GM10847 (cell line): ENCODE measurements around the gene WNT5B.

Experiments
- POLR2A ChIP-seq: IDR thresholded peaks from 2 replicates; pipeline ENCODE4 v1.6.1; 2011; ENCODE audit not compliant: insufficient read length; ENCODE audit errors: extremely low read depth

Gene WNT5B

DNA sequence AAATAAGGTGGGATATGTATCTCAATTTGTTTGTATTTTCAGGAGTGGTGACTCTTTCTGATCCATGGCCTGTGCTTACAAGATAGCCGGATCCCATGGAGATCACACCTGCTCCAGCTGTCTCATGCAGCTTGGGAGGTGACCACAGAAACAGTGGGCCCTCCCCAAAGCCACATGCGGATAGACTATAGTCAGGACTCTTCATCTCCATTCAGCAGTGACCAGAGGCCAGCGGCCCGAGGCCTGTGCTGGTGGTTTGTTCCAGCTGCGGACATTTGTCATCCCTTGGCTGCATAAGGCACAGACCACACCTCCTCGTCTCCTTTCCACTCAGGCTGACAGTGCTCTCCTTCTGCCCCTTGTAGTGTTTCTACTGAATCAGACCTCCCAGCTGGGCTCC lies 14.7 kb upstream of the WNT5B start:
- no peak for TF ChIP-seq POLR2A

DNA sequence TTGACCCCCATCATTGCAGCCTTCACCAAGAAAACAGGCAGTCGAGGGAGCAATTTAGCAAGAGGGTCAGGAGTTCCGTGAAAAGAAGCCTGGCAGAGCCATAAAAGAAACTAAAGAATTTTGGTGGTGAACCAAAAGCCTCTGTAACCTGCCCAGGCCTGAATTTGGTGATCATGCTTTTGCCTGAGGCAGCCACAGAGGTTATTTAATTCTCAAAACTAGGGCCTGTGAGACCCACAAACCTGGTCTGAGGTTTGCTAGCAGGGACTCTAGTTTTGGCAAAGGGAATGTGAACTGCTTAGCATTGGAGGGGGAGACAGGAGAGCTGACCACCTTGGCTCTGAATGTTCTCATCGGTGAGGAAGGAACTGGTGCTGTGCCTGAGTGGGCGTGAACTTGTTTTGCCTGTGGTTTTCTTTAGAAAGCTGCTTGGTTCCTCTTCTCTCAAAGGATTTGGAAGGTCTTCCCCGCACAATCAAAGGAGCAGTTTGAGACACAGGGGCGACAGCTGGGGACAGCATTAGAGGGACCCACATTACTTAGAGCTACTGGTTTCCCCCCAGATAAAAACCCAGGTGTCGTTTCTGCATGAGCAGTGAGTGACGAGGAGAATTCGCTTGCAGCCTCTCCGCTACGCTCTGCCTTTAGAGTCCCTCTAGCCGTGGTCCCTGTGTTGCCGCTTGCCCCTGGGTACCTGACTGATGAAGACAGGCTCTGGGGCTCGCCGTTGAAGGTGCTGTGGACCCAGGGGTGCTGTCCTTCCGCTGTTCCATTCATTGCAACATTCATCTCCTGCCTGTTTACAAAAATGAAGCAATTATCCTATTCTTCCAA lies 12.6 kb upstream of the WNT5B start:
- TF ChIP-seq POLR2A, result no peak

DNA sequence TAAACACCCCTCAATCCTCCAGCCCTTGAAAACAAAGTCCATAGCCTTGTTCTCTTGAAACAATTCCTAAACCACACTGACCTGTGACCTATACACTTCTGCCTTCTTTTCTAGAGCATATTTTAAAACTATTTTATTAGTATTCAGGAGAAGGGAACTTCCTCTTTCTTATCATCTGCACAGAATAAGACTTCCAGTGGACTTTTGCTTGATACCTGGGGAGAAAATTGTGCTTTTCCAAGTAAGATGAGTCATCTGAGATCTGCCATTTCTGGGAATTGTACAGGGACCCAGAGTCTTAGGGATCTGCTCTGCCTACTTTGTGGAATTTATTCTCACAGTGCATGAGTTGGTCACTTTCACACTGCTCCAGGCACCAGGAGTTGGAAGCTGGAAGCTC lies 10.5 kb upstream of the WNT5B start:
- no peak for TF ChIP-seq POLR2A

DNA sequence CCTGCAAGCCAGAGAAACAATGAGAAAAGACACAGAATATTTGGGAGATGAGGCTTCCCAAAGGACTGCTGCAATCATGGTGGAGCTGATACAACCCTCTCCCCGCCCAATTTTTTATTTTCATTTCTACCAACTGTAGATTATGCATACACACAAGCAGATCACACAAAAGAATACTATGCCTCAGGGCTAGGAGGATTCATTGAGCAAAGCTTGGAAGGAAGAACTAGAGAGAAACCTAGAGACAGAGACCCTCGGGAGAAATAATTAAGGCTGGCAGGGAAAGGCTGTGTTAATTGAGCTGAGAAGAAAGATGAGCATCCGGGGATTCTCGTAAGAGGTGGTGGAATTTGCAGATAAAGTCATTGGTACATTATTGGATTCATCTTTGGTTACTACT lies 9.9 kb upstream of the WNT5B start:
- TF ChIP-seq POLR2A, result no peak

DNA sequence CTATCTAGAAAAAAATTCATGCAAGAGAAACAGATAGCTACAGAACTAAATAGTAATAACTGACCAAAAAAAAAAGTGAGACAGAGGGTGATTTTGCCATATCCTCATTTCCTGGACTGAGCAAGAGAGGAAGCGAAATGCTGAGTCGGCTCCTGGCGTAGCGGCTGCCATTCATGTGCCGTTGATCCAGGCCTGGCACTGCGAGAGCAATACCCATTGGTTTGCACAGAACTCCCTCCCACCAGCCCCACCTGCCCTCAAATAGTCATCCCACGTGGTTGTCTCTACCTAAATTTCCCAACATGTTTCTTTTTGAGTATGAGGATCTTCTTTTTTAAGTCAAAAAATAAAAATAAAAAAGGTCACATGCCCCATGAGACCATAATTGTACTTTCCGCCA lies 9.4 kb upstream of the WNT5B start:
- no peak for TF ChIP-seq POLR2A

DNA sequence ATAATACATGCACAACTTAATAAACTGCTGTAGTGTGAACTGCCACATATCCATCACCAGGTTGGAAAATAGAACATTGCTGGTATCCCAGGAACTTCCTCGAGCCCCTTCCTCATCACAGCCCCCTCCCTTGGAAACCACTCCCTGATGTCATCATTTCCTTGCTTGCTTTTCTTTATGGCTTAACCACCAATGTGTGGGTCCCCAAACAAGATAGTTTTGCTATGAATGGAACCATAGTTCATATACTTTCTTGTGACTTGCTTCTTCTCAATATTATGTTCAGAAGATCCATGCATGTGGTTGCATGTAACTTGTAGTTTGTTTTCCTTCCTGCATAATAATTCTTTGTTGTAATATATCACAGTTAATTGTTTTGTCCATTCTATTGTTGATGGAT lies 8.9 kb upstream of the WNT5B start:
- no peak for TF ChIP-seq POLR2A

DNA sequence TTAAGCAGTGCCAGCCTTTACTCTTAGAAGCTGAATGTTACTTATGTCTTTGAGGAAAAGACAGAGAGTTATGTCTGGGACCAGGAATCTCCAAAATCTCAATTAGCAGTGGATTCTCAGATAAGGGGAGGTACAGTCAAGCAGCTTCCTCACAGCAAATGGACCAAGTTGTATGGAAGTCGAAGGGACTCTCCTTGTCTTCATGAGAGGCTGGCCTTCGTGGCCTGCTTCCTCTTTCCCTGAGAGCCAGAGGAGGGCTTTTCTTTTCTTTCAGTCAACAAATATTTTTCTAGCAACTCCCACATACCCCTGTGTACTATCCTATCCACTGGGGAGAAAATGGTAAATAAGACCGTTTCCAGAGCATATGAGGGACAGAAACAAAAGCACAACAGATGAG lies 6.6 kb upstream of the WNT5B start:
- no peak for TF ChIP-seq POLR2A

DNA sequence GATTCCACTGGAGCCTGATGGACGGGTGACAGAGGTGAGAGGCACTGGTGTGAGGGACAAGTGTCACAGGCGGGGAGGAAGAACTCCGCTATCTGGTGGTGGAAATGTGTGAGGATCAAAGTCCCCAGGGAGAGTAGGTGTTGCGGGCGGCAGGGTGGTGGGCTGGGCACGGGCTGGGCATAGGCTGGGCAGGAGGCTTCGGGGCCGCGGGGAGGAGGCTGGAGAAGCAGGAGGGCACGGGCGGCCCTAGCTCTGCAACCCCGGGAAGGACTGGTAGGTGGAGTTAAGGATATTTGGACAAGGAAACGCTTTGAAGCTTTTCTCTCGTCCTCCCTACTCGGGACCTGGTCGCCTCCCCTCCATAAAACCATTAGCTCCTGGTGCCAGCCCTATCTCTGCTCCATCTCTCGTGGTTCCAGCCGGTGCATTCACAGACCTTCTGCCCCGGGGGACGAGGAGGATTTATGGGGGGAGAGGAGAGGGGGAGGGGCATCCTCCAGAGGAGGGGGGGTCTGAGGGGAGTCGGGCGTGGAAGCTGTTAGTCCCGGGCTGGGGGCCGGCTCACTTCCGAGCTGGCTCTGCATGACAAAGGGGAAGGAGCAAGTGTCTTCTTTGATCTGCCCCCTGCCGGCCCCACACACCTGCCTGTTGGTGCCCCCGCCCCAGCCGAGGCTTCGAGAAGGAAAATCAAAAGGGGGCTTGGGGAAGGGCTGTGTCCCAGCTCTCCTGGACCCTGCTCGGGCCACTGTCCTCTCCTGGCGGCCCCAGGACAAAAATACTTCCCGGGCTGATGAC lies 504 bp downstream of the WNT5B start:
- no peak for TF ChIP-seq POLR2A

DNA sequence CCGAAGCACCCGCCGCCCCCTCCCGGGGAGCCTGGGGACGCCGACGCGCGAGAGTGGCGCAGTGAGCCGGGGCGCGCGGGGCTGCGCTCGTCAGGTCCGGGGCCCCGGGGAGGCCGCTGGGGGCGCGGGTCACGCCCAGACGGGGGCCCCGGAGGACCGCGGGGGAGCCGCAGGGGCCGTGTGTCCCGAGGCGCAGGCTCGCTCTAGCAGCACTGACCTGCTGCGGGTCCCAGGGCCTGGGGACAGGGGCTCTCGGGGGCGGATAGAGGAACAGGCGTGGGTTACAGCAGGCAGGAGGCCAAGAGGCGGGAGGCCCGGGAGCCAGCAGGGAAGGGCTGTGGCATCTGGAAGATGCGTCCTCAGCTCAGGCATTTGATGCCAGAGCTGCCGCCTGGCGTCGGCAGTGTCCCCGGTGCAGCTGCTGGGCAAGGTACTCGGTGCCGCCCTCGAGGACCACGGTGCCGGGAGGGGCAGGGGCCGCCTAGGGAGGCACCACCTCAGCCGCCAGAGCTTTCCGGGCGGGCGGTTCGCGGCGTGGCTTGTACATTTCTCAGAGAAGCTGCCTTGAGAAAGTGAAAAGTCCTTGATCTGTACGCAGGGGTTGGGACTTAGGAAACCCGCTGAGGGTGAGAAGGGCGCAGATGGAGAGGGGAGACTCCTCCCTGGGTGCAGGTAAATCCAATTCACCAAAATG lies 1.2 kb downstream of the WNT5B start:
- TF ChIP-seq POLR2A, result no peak

DNA sequence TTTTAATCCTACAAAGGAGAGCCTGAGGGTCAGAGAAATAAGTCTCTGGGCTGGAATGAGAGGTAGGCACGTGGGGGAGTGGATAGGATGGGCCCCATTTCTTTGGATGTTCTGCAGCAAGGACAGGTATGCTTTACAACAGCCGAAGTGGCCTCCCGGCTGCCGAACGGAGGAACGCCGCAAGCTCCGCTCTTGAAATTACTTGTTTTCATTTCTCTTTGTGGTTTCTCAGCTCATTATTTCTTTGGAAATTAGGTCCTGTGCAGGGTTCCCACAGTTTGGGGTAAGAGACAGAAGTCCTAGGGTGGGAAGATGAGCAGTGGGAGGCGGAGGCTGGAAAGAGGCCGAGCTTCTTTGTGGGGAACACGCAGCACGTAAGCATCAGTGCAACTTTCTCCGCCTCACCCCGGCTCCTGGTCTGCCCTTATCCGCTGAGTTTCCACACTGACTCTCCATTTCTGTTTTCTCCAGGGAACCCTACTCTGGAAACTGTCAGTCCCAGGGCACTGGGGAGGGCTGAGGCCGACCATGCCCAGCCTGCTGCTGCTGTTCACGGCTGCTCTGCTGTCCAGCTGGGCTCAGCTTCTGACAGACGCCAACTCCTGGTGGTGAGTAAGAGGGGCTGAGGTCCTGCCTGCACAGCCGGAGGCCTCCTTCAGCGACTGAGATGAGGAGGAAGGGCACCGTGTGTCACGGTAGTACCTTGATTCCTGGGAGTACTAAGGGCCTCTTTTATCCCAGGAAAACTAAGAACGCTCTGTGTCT lies 2.0 kb downstream of the WNT5B start:
- no peak for TF ChIP-seq POLR2A

DNA sequence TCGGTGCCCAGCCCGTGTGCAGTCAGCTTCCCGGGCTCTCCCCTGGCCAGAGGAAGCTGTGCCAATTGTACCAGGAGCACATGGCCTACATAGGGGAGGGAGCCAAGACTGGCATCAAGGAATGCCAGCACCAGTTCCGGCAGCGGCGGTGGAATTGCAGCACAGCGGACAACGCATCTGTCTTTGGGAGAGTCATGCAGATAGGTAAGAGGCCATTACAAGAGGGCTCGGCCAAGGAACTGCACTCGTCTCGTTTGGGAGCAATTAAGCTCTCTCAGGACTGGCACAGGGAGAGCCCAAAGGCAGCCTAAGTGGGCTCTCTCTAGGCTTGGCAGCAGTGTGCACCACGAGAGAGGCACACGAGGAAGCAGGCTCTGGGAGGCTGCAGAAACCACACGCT lies 3.7 kb downstream of the WNT5B start:
- no peak for TF ChIP-seq POLR2A

DNA sequence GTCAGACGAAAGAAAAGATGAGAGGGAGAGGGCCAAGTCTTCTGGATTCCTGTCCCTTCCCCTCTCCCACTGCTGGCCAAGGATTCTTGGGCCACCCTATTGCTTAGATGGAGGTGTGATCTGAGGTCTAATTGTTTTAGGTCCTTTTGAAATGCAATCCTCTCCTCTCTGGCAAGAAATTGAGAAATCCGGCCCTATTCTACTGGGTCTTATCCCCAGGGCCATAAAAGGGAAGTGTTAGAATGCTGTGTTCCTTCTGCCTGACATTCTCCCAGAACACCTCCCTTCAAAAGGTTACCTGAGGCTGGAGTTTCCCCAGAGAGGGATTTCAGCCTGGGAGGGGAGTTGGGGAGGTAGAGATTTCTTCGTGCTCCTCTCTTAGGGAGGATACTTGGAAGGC lies 4.4 kb downstream of the WNT5B start:
- no peak for TF ChIP-seq POLR2A

DNA sequence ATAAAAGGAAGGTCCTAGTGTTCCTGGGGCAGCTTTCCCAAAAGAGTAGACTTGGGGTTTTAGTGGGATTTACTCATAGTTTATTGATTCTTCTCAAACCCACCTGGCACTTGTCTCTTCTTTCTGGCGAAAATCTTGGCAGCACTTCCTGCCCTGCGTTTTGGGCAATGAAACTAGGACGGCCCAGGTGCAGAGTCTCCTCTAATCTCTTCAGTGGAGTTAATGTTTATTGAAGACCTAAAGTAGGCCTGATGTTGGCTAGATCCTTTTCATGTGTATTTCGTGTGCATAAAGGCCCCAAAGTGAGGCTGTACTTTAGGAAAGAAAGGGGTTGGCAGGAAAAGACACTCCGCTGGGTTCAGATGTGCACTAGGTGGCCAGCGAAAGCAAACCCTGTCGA lies 5.1 kb downstream of the WNT5B start:
- TF ChIP-seq POLR2A, result no peak

DNA sequence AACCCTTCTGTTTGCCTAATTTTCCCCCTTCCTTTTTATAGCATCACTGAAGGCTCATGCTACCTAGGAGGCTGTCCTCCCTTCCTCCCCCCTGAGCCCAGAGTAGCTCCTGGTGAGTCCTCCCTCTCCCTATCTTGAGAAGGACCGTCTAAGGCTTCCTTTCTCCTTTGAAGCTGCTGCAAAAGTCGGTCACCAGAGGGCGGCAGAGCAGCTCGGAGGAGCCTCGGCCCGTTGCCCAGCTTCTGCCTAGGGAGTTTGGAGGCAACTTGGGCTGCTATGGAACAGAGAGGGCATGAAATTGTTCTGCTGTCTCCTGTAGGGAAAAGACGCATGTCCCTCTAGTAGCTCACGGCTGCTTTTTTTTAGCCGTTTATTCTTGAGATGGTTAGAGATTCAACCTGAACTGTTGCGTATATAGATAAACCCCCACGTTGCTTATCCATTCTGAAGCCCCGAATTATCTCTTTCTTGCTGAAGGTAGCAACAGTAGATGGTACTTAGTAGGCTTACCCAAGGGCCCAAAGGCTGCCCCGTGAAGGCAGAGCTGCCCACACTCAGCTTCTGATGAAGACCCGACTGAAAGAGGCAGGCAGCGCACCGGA lies 5.7 kb downstream of the WNT5B start:
- TF ChIP-seq POLR2A, result no peak
